ENCODE measurements around the gene TMCC1. TPM values are rescaled to one million over a fixed set of nuclear protein-coding genes. Genes with fewer than 3 reads are reported as not detected.

TMCC1 gene
- polyA plus RNA-seq, 1 of the 3 experiments (the other 2 are of a cell fraction): 7.2 TPM

GRCh38 chr3:129775870-129776269 lies 117.6 kb downstream of the TMCC1 start:
- Histone ChIP-seq H3K4me3 (ENCODE audit: low read depth in 2 of 2, low read length in 1 of 2) (no peak overlapping the region), H3F3A (replicated peaks; ENCODE audit: insufficient read depth) (no peaks in the 10 kb centered on the region), H3K4me2 (no peak overlapping the region), H3K9me3 (no peaks in the 10 kb centered on the region), H3K79me2 (ENCODE audit: insufficient read depth) (no peaks in the 10 kb centered on the region; the same call in 1 of the 2 replicates), H3K36me3 (replicated peaks in 1 of 2; ENCODE audit: control insufficient read depth in 1 of 2, insufficient read depth in 2 of 2, low read length in 1 of 2) (no peaks in the 10 kb centered on the region), H3K9ac (no peak overlapping the region), H4K20me1 (ENCODE audit: insufficient read depth) (no peaks in the 10 kb centered on the region), H3K9me2 (no peaks in the 10 kb centered on the region), H3K27ac (ENCODE audit: low read depth in 2 of 2, low read length in 1 of 2) (no peak overlapping the region), H2AFZ (ENCODE audit: low read depth) (no peak overlapping the region), H3K4me1 (ENCODE audit: control insufficient read depth in 1 of 2, insufficient read depth in 2 of 2, low read depth in 1 of 2, low read length in 1 of 2) (no peaks in the 10 kb centered on the region), H3K27me3 (ENCODE audit: insufficient read depth) (no peaks in the 10 kb centered on the region)
- ChIA-PET POLR2A (no interaction called here), CTCF (no interaction called here)
- WGBS (ENCODE audit: low lambda C conversion rate): 92% methylated on average over 2 of the region's 2 CpGs
- TF ChIP-seq CHD2 (IDR thresholded peaks at IDR 0.05; ENCODE audit: low read length, partially characterized antibody) (no peak), EP300 (IDR thresholded peaks at IDR 0.05; ENCODE audit: borderline replicate concordance in 1 of 2, low read depth in 1 of 2, low read length in 1 of 2) (no peak), MEF2A (IDR thresholded peaks at IDR 0.05; ENCODE audit: borderline replicate concordance, low read depth) (no peak), PBX3 (IDR thresholded peaks at IDR 0.05) (no peak), TAF1 (IDR thresholded peaks at IDR 0.05; ENCODE audit: borderline replicate concordance, low read depth, low read length) (no peak), REST (IDR thresholded peaks at IDR 0.05; ENCODE audit: low read depth, low read length) (no peak), RAD21 (IDR thresholded peaks at IDR 0.05; ENCODE audit: low read length) (no peak), RXRA (IDR thresholded peaks at IDR 0.05; ENCODE audit: borderline replicate concordance, low read depth) (no peak), GATA2 (CRISPR knock-in tag; IDR thresholded peaks at IDR 0.05) (no peak), ZBTB33 (IDR thresholded peaks at IDR 0.05; ENCODE audit: borderline replicate concordance, low read depth) (no peak), RFX5 (IDR thresholded peaks at IDR 0.05; ENCODE audit: low read length) (no peak), USF2 (IDR thresholded peaks at IDR 0.05; ENCODE audit: borderline replicate concordance, low read depth, low read length) (no peak), ELF1 (IDR thresholded peaks at IDR 0.05) (no peak), JUND (IDR thresholded peaks at IDR 0.05) (no peak), YY1 (IDR thresholded peaks at IDR 0.05; ENCODE audit: low read depth) (no peak), GABPA (IDR thresholded peaks at IDR 0.05; ENCODE audit: low read depth) (no peak)
- DNase-seq: no peak
